ENCODE data around the gene REEP3.
"Not testable (repeated sequence)": the region's sequence is repeated elsewhere in the genome, so short reads cannot be mapped to it uniquely, and the experiment has no call there.

REEP3 gene

DNA sequence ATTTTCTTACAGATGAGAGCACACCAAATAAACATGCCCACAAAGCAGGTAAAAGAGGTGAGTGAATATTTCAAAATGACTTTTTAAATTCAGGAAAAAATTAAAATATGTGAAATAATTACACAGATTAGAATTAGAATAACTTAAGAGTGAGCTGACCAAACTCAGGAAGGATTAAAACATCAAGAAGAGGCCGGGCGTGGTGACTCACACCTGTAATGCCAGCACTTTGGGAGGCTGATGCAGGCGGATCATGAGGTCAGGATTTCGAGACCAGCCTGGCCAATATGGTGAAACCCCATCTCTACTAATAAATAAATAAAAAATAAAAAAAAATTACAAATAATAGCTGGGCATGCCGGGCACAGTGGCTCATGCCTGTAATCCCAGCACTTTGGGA lies 140.1 kb downstream of the REEP3 start:
- no peak for DNase-seq

DNA sequence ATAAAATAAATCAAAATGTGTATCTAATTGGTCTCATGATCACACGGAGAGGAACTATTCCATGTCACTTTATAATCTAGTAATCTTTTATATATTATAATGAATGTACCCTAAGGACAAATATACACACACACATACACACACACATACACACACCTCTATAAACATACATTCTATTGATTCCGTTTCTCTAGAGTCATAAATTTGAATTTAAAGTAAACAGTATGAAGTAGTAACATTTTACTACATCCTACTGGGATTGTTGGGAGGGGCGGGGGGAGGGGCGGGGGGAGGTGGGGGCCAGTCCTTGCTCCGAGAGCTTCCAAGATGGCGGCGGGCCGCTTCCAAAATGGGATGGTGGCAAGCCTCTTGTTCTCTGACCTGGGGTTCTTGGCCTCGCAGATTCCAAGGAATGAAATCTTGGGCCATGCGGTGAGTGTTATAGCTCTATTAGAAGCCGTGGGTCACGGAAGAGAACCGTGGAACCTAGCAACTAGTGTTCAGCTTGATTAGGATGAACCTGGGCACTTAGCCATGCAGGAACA lies 143.2 kb downstream of the REEP3 start:
- no peak for DNase-seq

DNA sequence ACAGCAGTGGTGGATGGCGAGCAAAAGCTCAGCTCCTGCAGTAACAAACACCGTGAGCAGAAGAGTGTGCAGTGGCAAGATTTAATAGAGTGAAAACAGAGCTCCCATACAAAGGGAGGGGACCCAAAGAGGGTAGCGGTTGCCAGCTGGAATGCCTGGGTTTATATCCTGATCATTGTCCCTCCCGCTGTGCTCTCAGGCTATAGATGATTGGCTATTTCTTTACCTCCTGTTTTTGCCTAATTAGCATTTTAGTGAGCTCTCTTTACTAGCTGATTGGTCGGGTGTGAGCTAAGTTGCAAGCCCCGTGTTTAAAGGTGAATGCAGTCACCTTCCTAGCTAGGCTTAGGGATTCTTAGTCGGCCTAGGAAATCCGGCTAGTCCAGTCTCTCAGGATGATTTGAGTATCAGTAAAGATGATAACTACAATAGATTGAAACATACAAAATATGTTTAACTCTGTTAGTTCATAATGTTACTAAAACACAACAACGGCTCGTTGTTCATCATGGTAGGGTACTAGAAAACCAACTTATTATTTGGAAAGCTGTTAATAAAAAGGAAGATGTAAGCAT lies 143.9 kb downstream of the REEP3 start:
- DNase-seq: not testable (repeated sequence)

GRCh38 chr10:63665670-63666134 lies 144.5 kb downstream of the REEP3 start:
- DNase-seq: no peak

DNA sequence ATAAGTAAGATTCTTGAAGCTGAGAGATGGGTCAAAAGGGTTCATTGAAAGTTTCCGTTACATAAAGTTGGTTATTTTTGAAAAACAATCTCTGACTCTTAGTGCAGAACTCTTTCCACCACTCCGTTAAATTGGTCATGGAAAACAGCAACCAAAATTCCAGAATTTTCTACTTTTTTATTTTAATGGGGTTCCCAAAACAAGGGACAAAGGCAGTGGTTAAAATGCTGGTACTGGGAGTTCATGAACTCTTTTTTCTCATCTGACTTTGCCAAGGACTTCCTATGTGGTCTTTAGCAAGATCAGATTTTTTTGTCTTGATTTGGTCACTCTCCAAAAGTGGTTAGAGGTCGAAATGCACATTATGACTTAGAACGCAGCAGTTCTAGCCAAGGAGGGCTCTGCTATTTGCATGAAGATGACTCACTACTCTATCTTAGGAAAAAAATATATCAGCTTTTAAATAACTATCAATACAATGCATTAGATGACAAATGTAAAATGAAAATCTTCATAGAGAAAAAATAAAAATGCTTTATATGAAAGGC lies 145.7 kb downstream of the REEP3 start:
- no peak for DNase-seq

- no peak for DNase-seq
Observed at GRCh38 chr10:63667596-63668480, 146.6 kb downstream of the REEP3 start.

DNA sequence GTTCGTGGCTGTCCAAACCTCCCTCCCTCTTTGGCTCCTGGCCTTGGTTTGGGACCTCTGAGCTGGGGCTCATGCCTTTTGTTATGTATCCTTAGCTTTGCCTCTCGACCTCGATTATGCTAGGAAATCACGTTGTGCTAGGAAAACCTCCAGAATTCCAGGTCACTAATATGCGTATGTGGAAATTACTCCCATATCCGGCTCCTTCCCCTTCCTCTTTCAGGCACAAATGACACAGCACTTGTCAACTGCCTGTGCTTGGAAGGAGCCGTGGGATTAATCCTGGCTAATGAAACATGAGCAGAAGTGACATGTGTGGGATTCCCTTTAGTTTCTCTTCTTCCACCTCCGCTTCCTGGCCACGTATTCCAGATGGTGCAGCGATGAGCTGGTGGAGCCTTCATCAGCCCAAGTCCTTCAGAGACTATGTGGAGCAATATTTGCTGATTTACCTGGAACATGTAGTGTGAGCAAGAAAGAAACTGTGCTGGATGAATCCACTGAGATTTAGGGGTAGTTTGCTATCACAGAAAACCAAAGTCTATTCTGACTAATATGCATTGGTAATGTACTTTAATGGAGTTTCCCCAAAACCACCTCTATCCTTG lies 149.2 kb downstream of the REEP3 start:
- peak in 3 of 58 donors; percentile 3 to 27 (median 9) for DNase-seq

- no peak for DNase-seq
Observed at GRCh38 chr10:63671317-63671937, 150.2 kb downstream of the REEP3 start.

GRCh38 chr10:63672491-63672890 lies 151.3 kb downstream of the REEP3 start:
- no peak for DNase-seq

GRCh38 chr10:63673246-63673645 lies 152.0 kb downstream of the REEP3 start:
- no peak for DNase-seq

DNA sequence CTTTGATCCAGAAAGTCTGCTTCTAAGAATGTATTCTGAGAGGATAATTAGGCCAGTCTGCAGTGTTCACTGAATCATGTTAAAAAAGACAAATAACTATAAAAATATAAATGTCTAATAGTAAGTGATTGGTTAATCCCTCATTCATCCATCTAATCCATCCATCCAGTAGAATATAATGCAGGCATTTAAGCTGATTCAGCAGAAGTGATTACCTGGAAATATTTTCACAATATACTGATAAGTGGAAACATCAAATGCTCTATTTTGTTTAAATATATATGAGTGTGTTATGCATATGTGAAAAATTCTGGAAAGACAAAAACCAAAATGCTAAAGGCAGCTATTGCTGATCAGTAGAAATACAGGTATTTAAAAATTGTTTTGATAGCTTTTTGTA lies 152.6 kb downstream of the REEP3 start:
- no peak for DNase-seq
